GM12878 (cell line): ENCODE measurements around the gene P2RX6.

Experiments
- EP300 ChIP-seq, 2 experiments: fragments of 150-350 bp in 1 of 2; IDR thresholded peaks; 2 replicates each; pipeline ENCODE4 v1.6.1; 2011 to 2012; ENCODE audit warnings: low read depth in 2 of 2, low read length in 2 of 2, borderline replicate concordance in 1 of 2, improper control_type of control experiment in 1 of 2, inconsistent platforms in 1 of 2; ENCODE audit not compliant: control insufficient read depth in 1 of 2
- POLR2AphosphoS5 ChIP-seq: IDR thresholded peaks from 2 replicates; pipeline ENCODE4 v1.6.1; 2011; ENCODE audit warnings: mild to moderate bottlenecking, low read length, inconsistent platforms
- RCOR1 ChIP-seq: conservative IDR thresholded peaks from 2 replicates; pipeline ENCODE4 v1.6.1; 2012; ENCODE audit warnings: low read depth, low read length, improper control_type of control experiment
- REST ChIP-seq: IDR thresholded peaks from 2 replicates; pipeline ENCODE4 v1.6.1; 2012; ENCODE audit warnings: mild to moderate bottlenecking, low read depth, low read length
- RFX5 ChIP-seq: IDR thresholded peaks from 2 replicates; pipeline ENCODE4 v1.6.1; 2011; ENCODE audit warnings: low read depth, low read length, improper control_type of control experiment
- YY1 ChIP-seq: IDR thresholded peaks from 2 replicates; pipeline ENCODE4 v1.6.1; 2011; ENCODE audit warnings: low read depth, mild to moderate bottlenecking, low read length
- ZBTB33 ChIP-seq: fragments of 450-650 bp; IDR thresholded peaks from 2 replicates; pipeline ENCODE4 v1.6.1; 2017; ENCODE audit warnings: mild to moderate bottlenecking
- ZNF274 ChIP-seq: IDR thresholded peaks from one replicate; pipeline ENCODE4 v1.8.0; 2011; ENCODE audit not compliant: insufficient read length, insufficient read depth
- TF ChIP-seq, protein P1 (sequence below), 3 experiments: IDR thresholded peaks in 2 of 3; conservative IDR thresholded peaks in 1 of 3; 2 replicates each; pipeline ENCODE4 v1.5.1; 2011; ENCODE audit warnings: low read depth in 3 of 3, low read length in 3 of 3, mild to moderate bottlenecking in 3 of 3, control low read depth in 2 of 3, moderate library complexity in 2 of 3, inconsistent platforms in 1 of 3, mixed read lengths in 1 of 3; ENCODE audit not compliant: control insufficient read depth in 2 of 3, insufficient read depth in 1 of 3; ENCODE audit errors: extremely low read depth in 1 of 3

DNA sequence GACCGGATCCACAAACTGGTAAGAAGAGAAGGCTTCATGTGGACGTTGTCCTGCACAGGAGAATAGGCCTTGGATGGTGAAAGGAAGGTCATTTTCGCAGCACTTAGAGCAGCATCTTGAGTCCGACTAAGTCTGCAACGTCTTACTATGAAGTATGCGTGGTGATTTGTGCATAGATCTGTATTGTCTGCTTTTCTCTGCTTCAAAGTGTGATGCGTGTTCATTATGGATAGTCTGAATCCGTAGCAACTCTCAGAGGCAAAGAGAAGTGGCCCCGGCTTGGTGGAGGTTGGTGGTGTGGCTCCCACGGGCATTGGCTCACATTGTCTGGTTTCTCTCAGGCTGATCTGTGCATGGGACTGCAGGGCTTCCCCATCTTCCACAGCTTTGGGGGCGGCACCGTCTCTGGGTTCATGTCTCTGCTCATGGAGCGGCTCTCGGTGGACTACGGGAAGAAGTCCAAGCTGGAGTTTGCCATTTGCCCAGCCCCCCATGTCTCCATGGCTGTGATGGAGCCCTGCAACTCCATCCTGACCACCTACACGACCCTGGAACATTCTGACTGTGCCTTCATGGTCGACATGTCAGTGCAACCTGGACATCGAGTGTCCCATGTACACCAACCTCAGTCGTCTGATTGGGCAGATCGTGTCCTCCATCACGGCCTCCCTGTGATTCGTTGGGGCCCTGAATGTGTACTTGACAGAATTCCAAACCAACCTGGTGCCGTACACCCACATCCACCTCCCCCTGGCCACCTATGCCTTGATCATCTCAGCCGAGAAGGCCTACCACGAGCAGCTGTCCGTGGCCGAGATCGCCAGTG lies 52.3 kb downstream of the P2RX6 start:
- TF ChIP-seq RCOR1 = no peak
- no peak for TF ChIP-seq YY1
- no peak for TF ChIP-seq REST
- no peak for TF ChIP-seq EP300 (IDR thresholded peaks at IDR 0.05; ENCODE audit: borderline replicate concordance in 1 of 2, control insufficient read depth in 1 of 2, low read depth in 2 of 2, low read length in 2 of 2)
- no peak for TF ChIP-seq RFX5
- TF ChIP-seq POLR2AphosphoS5 = no peak
- no peak for TF ChIP-seq ZNF274
- TF ChIP-seq, protein P1, sequence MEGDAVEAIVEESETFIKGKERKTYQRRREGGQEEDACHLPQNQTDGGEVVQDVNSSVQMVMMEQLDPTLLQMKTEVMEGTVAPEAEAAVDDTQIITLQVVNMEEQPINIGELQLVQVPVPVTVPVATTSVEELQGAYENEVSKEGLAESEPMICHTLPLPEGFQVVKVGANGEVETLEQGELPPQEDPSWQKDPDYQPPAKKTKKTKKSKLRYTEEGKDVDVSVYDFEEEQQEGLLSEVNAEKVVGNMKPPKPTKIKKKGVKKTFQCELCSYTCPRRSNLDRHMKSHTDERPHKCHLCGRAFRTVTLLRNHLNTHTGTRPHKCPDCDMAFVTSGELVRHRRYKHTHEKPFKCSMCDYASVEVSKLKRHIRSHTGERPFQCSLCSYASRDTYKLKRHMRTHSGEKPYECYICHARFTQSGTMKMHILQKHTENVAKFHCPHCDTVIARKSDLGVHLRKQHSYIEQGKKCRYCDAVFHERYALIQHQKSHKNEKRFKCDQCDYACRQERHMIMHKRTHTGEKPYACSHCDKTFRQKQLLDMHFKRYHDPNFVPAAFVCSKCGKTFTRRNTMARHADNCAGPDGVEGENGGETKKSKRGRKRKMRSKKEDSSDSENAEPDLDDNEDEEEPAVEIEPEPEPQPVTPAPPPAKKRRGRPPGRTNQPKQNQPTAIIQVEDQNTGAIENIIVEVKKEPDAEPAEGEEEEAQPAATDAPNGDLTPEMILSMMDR (IDR thresholded peaks at IDR 0.05 in 2 of 3, conservative IDR thresholded peaks at IDR 0.05 in 1 of 3; ENCODE audit: control insufficient read depth in 2 of 3, extremely low read depth in 1 of 3, insufficient read depth in 1 of 3, low read depth in 3 of 3, low read length in 3 of 3) = no peak
- no peak for TF ChIP-seq ZBTB33
